Motor neuron (in vitro differentiated cells): ENCODE results near the gene SEPTIN3. TPM values are rescaled to one million over a fixed set of nuclear protein-coding genes. Genes with fewer than 3 reads are reported as not detected.

ENCODE experiments used
- ATAC-seq, 8 experiments: fragments of 200-7000 bp; cut with Tn5 transposase; replicated peaks in 6 of 8; 2 replicates each; pipeline ENCODE4 v1.8.0; 2021; ENCODE audit warnings: mild to moderate bottlenecking in 8 of 8, moderate library complexity in 8 of 8
- H3K27ac ChIP-seq, 2 donors: fragments of 250-450 bp; sonication (Bioruptor Pico); 2 replicates each; pipeline ENCODE4 v1.9.0; 2021; ENCODE audit warnings: antibody characterized with exemption in 2 of 2, mild to moderate bottlenecking in 2 of 2, moderate library complexity in 1 of 2
- H3K4me1 ChIP-seq, 2 donors: fragments of 250-450 bp; sonication (Bioruptor Pico); replicated peaks in 1 of 2; 2 replicates each; pipeline ENCODE4 v1.6.1; 2021; ENCODE audit warnings: antibody characterized with exemption in 2 of 2, mild to moderate bottlenecking in 2 of 2, moderate library complexity in 1 of 2
- H3K4me3 ChIP-seq, 5 donors: fragments of 250-450 bp; sonication (Bioruptor Pico); 2 replicates each; pipeline ENCODE4 v1.9.0; 2021; ENCODE audit warnings: antibody characterized with exemption in 5 of 5, mild to moderate bottlenecking in 5 of 5, moderate library complexity in 4 of 5
- WGBS, 10 experiments: fragments of 450-650 bp; shearing (Covaris generic); methylation state at CpG; one replicate each; pipeline ENCODE4 v1.0.0; 2022; 5-methylcytosine and 5-hydroxymethylcytosine counted together
- in situ Hi-C, 9 experiments: fragments of 400-800 bp; cut with MboI; loops; one replicate each; pipeline ENCODE4 v1.15.0; 2021; ENCODE audit warnings: low sequenced_read_pairs in 9 of 9, low pct_unique_long_range_greater_than_20kb in 2 of 9; ENCODE audit not compliant: unreplicated experiment in 9 of 9
- total RNA-seq, 8 experiments: library from RNA; unstranded; fragments of 300-600 nt; gene quantifications; 2 replicates each; pipeline versions ENCODE4 v1.2.3 to v1.2.4, GENCODE V29; 2022

The SEPTIN3 gene, protein sequence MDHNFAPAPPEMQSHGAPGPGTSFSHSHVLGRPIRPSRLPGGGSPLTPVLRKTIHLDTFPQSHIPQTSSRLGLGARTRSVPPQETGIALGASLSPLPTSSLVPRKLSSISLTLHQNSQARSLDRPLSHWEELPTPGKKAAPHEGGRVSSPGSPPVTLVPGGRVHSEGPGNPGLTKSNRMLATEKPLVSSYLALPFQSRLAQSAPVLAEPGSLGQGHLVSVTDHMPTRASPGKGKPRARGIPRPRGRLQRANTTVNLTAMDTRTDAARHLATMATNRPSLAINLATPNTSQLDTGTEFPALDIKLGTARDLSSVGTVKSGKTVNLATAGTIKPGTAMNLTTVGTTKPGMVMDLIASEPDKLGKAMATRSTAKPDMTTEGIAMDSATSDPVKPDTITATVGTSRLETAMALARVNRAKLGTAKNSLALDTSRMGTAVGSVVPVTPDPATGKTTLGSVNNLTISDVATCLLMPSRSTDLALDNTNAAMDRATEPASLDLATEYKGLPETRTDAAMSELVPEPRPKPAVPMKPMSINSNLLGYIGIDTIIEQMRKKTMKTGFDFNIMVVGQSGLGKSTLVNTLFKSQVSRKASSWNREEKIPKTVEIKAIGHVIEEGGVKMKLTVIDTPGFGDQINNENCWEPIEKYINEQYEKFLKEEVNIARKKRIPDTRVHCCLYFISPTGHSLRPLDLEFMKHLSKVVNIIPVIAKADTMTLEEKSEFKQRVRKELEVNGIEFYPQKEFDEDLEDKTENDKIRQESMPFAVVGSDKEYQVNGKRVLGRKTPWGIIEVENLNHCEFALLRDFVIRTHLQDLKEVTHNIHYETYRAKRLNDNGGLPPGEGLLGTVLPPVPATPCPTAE
- total RNA-seq = 100 to 1,000 TPM in 4 of 8 experiments, 10 to 100 TPM in 1, 1 to 10 TPM in 2, under 1 TPM in 1; 0.92 to 119 (median 93.3) TPM

DNA sequence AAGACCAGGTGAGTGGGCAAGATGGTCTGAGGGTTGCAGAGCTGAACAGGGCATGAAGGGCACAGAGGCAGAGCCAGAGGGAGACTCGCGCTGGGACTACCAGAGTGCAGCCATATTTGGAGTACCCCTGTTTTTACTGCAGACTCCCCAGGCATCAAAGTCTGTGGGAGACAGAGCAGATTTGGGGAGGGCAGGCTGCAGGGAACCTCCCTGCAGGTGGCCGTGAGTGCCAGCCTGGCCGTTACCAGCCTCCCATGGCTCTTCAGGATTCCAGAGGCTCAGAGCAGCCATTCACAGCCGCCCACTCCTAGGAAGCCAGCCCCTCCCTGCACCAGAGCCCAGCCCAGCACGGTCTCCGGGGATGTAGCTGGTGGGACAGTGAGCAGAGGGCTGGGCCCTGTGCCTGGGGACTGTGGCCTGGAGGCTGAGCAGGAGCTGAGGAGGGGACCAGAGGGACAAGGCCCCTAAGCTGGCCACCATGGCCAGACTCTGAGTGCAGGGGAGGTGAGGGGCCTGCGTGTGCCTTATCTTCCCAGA is at the start of gene SEPTIN3:
Gene SEPTIN3, plus strand, starts transcription at position 334 of the 537 bp plus-strand sequence. CDS start 2,050 bp downstream, outside the sequence.
- Histone ChIP-seq H3K4me3 (no peak within 1 kb of the TSS), H3K27ac (no peak within 1 kb of the TSS), H3K4me1 (peaks cover 3 to 5% of the 10 kb centered on the region in 2 donors)
- WGBS, 10 experiments = 25 to 100% (median 83%) methylated on average over 1 to 3 of the region's 8 CpGs; no CpG with 5 or more reads in 6 of the 10 experiments
- in situ Hi-C loops = loop anchor here in 1 of 9 experiments (25.0 kb wide), 1 partner anchor 493 kb away; no protein-coding TSS in a partner anchor
- peak in 7 of 8 experiments; percentile 31 to 74 (median 61) for ATAC-seq

- Histone ChIP-seq H3K4me3 (no peak overlapping the region), H3K4me1 (peaks cover 0 to 4% of the 10 kb centered on the region in 2 donors), H3K27ac (no peak overlapping the region)
- no peak for ATAC-seq
- in situ Hi-C loops = no loop called here
- 58 to 100% (median 100%) methylated on average over 1 to 2 of the region's 21 CpGs; no CpG with 5 or more reads in 4 of the 10 experiments for WGBS, 10 experiments
Observed at GRCh38 chr22:41920271-41920976, 48.8 kb upstream of the SEPTIN3 start.

DNA sequence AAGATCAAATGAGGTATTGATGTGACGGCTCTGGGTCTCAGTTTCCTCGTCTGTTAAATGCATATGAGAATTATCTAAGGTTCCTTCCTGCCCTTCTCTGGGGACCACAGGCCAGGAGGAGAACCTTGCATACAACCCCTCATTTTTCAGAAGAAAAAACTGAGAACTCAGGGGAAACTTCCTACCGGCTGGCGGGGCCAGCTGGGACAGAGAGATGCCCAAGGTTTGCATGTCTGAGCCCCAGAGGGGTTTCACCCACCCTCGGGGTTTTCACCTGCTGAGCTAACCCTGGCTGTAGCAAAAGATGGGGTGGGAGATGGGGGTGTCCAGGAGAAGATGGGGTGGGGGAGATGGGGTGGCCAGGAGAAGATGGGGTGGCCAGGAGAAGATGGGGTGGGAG is 46.9 kb upstream of the SEPTIN3 start:
- 83 to 90% methylated on average over 2 to 3 of the region's 5 CpGs; no CpG with 5 or more reads in 8 of the 10 experiments for WGBS, 10 experiments
- H3K4me1 ChIP-seq = peaks cover 0 to 13% of the 10 kb centered on the region in 2 donors
- H3K27ac ChIP-seq = no peak overlapping the region
- in situ Hi-C loops = no loop called here
- ATAC-seq = no peak
- H3K4me3 ChIP-seq = no peak overlapping the region

GRCh38 chr22:41922940-41923594 is 46.2 kb upstream of the SEPTIN3 start:
- ATAC-seq = no peak
- no peak overlapping the region for H3K4me3 ChIP-seq
- in situ Hi-C loops = no loop called here
- 83% methylated on average over 1 to 2 of the region's 4 CpGs; no CpG with 5 or more reads in 8 of the 10 experiments for WGBS, 10 experiments
- H3K27ac ChIP-seq = no peak overlapping the region
- peaks cover under 1 to 13% of the 10 kb centered on the region in 2 donors for H3K4me1 ChIP-seq

DNA sequence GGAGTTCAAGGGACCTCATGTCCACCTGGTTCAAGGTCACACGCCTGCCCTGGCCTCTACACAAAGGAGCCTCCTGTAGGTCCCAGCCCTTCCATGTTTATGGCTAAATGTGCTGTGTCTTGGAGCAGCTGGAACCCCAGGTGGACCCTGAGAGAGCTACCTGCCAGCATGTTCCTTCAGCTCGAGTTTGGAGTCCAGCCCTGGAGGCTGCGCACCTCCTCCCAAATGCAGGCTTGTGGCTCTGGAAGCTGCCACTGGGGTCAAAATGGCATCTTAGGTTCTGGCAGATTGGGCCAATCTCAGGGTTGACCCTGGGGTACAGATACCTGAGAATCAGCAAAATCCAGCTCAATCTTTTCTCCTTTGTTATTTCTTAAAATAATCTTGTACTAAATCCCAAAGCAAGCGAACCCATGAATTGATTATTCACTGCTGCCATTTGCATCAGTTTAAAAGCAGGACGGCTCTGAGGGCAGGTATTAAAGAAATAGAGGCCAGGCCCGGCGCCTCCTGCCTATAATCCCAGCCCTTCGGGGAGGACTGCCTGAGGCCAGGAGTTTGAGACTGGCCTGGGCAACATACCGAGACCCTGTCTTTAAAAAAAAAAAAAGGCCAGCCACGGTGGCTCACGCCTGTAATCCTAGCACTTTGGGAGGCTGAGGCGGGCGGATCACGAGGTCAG is 45.5 kb upstream of the SEPTIN3 start:
- in situ Hi-C loops = no loop called here
- Histone ChIP-seq H3K4me3 (no peak overlapping the region), H3K27ac (no peak overlapping the region), H3K4me1 (peaks cover 3 to 13% of the 10 kb centered on the region in 2 donors)
- no peak for ATAC-seq
- 60 to 100% (median 81%) methylated on average over 1 to 8 of the region's 14 CpGs for WGBS, 10 experiments

DNA sequence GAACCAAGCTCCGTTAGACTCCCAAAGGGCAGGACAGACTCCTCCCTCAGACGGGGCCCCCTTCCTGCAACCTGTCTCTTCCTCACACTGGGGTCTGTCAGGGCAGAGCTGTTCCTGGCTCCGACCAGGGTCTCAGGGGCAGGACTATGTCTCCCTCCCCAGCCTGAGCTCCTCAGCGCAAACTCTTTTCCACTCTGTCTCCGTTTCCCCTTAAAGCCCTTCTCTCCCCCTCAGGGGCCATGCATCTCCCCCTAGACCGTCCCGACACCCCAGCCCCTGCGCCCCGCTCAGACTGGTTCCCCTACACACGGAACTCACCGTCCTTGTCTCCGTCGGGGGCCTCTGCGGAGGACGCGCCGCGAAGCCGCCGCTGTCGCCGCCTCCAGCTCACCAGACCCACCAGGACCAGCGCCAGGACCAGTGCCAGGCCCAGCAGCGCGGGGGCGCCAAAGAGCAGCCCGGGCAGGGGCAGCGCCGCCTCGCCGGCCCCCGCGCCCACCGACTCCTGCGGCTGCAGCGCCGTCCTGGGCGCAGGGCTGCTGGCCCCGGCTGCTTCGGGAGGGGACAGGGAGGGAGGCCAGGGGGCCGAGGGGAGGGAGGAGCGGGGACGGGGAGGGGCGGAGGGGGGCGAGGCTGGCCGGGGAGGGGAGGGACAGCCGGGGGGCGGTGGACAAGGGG is 43.3 kb upstream of the SEPTIN3 start:
- Histone ChIP-seq H3K27ac (no peak overlapping the region), H3K4me1 (peaks cover 3 to 9% of the 10 kb centered on the region in 2 donors), H3K4me3 (peak overlapping the region in 2 of 5 donors; percentile 18 to 20)
- ATAC-seq = peak; percentile 44 to 86 (median 69)
- no CpG with 5 or more reads among the region's 48 CpGs for WGBS, 10 experiments
- in situ Hi-C loops = loop anchor here in 2 of 9 experiments (25.0 kb wide), 3 partner anchors 114 to 239 kb away; partner anchors contain the start of genes CCDC134 (in 1 of the 2), MEI1 (in 1 of the 2) and SNU13 (in 1 of the 2)

DNA sequence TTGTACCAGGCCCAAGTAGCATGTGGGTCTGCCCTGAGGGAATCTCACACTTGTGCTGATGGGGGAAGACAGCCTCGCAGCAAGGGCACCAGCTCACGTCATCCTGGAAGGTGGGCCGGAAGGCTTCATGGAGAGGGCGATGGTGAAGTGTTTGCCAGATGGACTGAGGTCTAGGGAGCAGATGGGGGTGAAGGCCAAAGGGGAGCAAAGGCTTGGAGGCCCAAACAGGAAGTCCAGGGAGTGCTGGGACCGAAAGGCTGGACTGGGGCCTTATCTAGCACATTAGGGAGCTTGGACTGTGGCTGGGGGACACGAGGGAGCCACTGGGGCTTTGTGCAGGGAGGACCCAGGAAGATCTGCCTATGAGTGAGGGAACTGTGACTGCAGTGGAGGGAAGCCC is 41.4 kb upstream of the SEPTIN3 start:
- no peak for ATAC-seq
- in situ Hi-C loops = loop anchor here in 2 of 9 experiments (25.0 kb wide), 3 partner anchors 116 to 241 kb away; partner anchors contain the start of genes CCDC134 (in 1 of the 2), MEI1 (in 1 of the 2) and SNU13 (in 1 of the 2)
- no peak overlapping the region for H3K4me3 ChIP-seq
- peaks cover 3 to 9% of the 10 kb centered on the region in 2 donors for H3K4me1 ChIP-seq
- WGBS, 10 experiments = 67% methylated on average over 1 of the region's 6 CpGs; no CpG with 5 or more reads in 9 of the 10 experiments
- H3K27ac ChIP-seq = no peak overlapping the region

- Histone ChIP-seq H3K27ac (no peak overlapping the region), H3K4me3 (no peak overlapping the region), H3K4me1 (peaks cover 3 to 9% of the 10 kb centered on the region in 2 donors)
- peak in 3 of 8 experiments; percentile 5 to 11 (median 9) for ATAC-seq
- in situ Hi-C loops = loop anchor here in 2 of 9 experiments (25.0 kb wide), 3 partner anchors 117 to 242 kb away; partner anchors contain the start of genes CCDC134 (in 1 of the 2), MEI1 (in 1 of the 2) and SNU13 (in 1 of the 2)
- WGBS, 10 experiments = 0 to 73% methylated on average over 1 to 2 of the region's 14 CpGs; no CpG with 5 or more reads in 8 of the 10 experiments
Observed at GRCh38 chr22:41928593-41929417, 40.4 kb upstream of the SEPTIN3 start.

- WGBS, 10 experiments = 37 to 100% (median 80%) methylated on average over 1 to 4 of the region's 8 CpGs; no CpG with 5 or more reads in 5 of the 10 experiments
- in situ Hi-C loops = loop anchor here in 2 of 9 experiments (25.0 kb wide), 3 partner anchors 117 to 242 kb away; partner anchors contain the start of genes CCDC134 (in 1 of the 2), MEI1 (in 1 of the 2) and SNU13 (in 1 of the 2)
- H3K4me1 ChIP-seq = peaks cover 3 to 9% of the 10 kb centered on the region in 2 donors
Observed at GRCh38 chr22:41929418-41929810, 39.8 kb upstream of the SEPTIN3 start.

More at GRCh38 chr22:41929418-41929810, 39.8 kb upstream of the SEPTIN3 start:
- H3K4me3 ChIP-seq = no peak overlapping the region
- H3K27ac ChIP-seq = no peak overlapping the region
- peak in 1 of 8 experiments; percentile 30 for ATAC-seq
